ENCODE results near the gene VDAC1. TPM values are rescaled to one million over a fixed set of nuclear protein-coding genes. Genes with fewer than 3 reads are reported as not detected.

VDAC1 gene
- total and polyA plus RNA-seq, 10 of the 15 experiments (the other 5 are each of a cell fraction or from before 2014, with no cell fraction given) = 245 to 488 (median 349) TPM

- TF ChIP-seq IKZF2 (IDR thresholded peaks at IDR 0.05) = peak; percentile 46 to 52; a peak in 3 of 4 replicates
- TF ChIP-seq ZNF687 (IDR thresholded peaks at IDR 0.05) = peak; percentile 52; the same call in 1 of the 2 replicates
- TF ChIP-seq MEF2B (IDR thresholded peaks at IDR 0.05; ENCODE audit: partially characterized antibody, poor library complexity, severe bottlenecking) = no peak
- no peak for TF ChIP-seq BMI1 (IDR thresholded peaks at IDR 0.05; ENCODE audit: borderline replicate concordance)
- TF ChIP-seq ZNF217 (IDR thresholded peaks at IDR 0.05) = 0 out of 2 replicates have a peak, but pooled peaks have one; percentile 14
- TF ChIP-seq JUND (IDR thresholded peaks at IDR 0.05; ENCODE audit: low read depth, low read length) = peak; percentile 77; the same call in 1 of the 2 replicates
- peak in 1 of 2 experiments; percentile 97; a peak in 2 of 4 replicates for TF ChIP-seq ETV6 (conservative IDR thresholded peaks at IDR 0.05 in 1 of 2, IDR thresholded peaks at IDR 0.05 in 1 of 2; ENCODE audit: borderline replicate concordance in 1 of 2, low read depth in 1 of 2)
- peak; percentile 67; the same call in 1 of the 2 replicates for TF ChIP-seq ZBTB40 (IDR thresholded peaks at IDR 0.05; ENCODE audit: borderline replicate concordance)
Measured at GRCh38 chr5:133957591-133957990, 47.2 kb downstream of the VDAC1 start (continued).
